ENCODE results near the gene ADAM12. TPM values are rescaled to one million over a fixed set of nuclear protein-coding genes. Genes with fewer than 3 reads are reported as not detected.
A peak's percentile ranks its signal among the peaks of the same experiment; 100 is the strongest.
"Not testable (repeated sequence)": the region's sequence is repeated elsewhere in the genome, so short reads cannot be mapped to it uniquely, and the experiment has no call there.

Gene ADAM12
- total RNA-seq, 1 donor from 2014 or later = 100 TPM

DNA sequence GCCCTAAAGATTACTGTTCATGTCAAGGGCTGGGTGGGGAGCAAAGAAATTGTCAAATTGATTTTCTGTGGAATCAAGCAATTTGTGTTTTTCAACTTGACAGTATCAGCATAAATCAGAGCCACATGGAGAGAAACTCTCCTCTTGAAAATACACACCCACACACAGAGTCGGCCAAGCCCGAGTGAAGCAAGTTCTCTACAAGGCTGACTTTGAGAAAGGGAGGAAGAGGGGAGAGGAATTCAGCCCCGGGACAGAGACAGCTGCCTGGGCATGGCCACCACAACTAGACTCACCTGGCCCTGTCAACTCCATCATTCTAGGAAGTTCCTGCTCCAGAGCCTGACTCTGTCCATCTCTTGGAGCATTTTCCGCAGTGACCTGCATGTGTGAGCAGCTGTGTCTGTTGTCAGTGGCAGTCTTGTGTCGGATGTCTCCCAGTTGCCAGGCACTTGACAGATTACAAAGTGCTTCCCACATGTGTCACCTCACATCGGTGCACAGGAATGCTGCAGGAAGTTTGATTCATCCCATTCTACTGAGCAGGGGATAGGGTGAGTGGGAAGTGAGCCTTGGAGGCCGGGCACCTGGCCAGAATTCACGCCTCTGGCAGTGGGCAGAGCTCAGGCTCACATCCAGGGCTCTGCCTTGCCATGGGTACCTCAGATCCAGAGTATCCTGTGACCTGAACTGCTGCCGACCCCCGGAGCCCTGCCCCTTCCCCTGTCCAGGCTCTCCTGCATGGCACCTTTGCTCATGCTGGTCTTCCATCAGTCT, 37.9 kb downstream of the ADAM12 start:
- FAIRE-seq (peak; percentile 97), DNase-seq (ENCODE audit: low read depth) (peak; percentile 99)
- Histone ChIP-seq H3K4me2 (ENCODE audit: low read length) (peak overlapping the region; percentile 70), H3K27ac (ENCODE audit: low read depth, low read length) (peak overlapping the region; percentile 90), H3K27me3 (ENCODE audit: insufficient read depth, low read length) (no peaks in the 10 kb centered on the region), H3K36me3 (ENCODE audit: insufficient read depth, low read length) (peaks cover 4% of the 10 kb centered on the region), H3K4me3 (ENCODE audit: insufficient read depth, low read depth, low read length) (peak overlapping the region; percentile 6), H3K79me2 (ENCODE audit: insufficient read depth, low read length) (peaks cover 73% of the 10 kb centered on the region), H2AFZ (ENCODE audit: low read depth, low read length) (no peak overlapping the region), H4K20me1 (ENCODE audit: insufficient read depth, low read length) (peaks cover 45% of the 10 kb centered on the region), H3K4me1 (ENCODE audit: insufficient read depth, low read length) (peaks cover 21% of the 10 kb centered on the region), H3K9me3 (ENCODE audit: insufficient read depth, low read depth, low read length) (no peaks in the 10 kb centered on the region), H3K9ac (ENCODE audit: low read length) (peak overlapping the region; percentile 75)
- peaks cover 23% of the 10 kb centered on the region for H3K4me1 Mint-ChIP-seq (ENCODE audit: low read depth, unreplicated experiment)
- peaks cover 12% of the 10 kb centered on the region for H3K9me3 Mint-ChIP-seq (ENCODE audit: unreplicated experiment)
- TF ChIP-seq, protein P1, sequence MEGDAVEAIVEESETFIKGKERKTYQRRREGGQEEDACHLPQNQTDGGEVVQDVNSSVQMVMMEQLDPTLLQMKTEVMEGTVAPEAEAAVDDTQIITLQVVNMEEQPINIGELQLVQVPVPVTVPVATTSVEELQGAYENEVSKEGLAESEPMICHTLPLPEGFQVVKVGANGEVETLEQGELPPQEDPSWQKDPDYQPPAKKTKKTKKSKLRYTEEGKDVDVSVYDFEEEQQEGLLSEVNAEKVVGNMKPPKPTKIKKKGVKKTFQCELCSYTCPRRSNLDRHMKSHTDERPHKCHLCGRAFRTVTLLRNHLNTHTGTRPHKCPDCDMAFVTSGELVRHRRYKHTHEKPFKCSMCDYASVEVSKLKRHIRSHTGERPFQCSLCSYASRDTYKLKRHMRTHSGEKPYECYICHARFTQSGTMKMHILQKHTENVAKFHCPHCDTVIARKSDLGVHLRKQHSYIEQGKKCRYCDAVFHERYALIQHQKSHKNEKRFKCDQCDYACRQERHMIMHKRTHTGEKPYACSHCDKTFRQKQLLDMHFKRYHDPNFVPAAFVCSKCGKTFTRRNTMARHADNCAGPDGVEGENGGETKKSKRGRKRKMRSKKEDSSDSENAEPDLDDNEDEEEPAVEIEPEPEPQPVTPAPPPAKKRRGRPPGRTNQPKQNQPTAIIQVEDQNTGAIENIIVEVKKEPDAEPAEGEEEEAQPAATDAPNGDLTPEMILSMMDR (IDR thresholded peaks at IDR 0.05; ENCODE audit: insufficient read depth, low read depth, low read length) = no peak
- H3K36me3 Mint-ChIP-seq (ENCODE audit: low read depth, unreplicated experiment) = peaks cover 27% of the 10 kb centered on the region
- no peak overlapping the region for H3K27ac Mint-ChIP-seq (ENCODE audit: unreplicated experiment)
- no peak overlapping the region for H3K4me3 Mint-ChIP-seq (ENCODE audit: unreplicated experiment)
- H3K27me3 Mint-ChIP-seq (ENCODE audit: low read depth, unreplicated experiment) = no peaks in the 10 kb centered on the region

DNA sequence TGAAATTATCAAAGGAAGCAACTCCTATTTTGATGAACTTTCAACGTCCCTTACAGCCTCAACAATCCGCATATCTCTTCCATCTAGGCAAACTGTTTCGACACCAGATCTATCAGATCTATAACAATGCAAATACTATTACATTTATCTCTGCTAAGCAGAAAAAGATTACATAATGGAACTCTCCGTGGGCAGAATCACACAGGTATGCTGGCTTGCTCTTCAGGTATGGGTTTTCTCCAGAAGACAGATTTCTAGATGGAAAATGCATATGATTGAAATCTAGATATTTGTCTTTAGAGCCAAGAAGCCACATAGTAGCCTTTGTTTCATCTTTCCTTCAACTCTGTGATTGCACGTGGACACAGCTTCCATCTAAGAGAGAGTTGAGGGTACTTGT, 38.6 kb downstream of the ADAM12 start:
- peak overlapping the region; percentile 90 for H3K27ac ChIP-seq (ENCODE audit: low read depth, low read length)
- no peaks in the 10 kb centered on the region for H3K9me3 ChIP-seq (ENCODE audit: insufficient read depth, low read depth, low read length)
- no peak for TF ChIP-seq EZH2 (IDR thresholded peaks at IDR 0.05; ENCODE audit: insufficient read depth, low read length)
- TF ChIP-seq, protein P1 (IDR thresholded peaks at IDR 0.05; ENCODE audit: insufficient read depth, low read depth, low read length) = no peak
- peak overlapping the region; percentile 70 for H3K4me2 ChIP-seq (ENCODE audit: low read length)
- DNase-seq (ENCODE audit: low read depth) (no peak), FAIRE-seq (no peak)
- H4K20me1 ChIP-seq (ENCODE audit: insufficient read depth, low read length) = peaks cover 44% of the 10 kb centered on the region
- H3K27me3 Mint-ChIP-seq (ENCODE audit: low read depth, unreplicated experiment) = no peaks in the 10 kb centered on the region
- peaks cover 21% of the 10 kb centered on the region for H3K4me1 ChIP-seq (ENCODE audit: insufficient read depth, low read length)
- H3K36me3 ChIP-seq (ENCODE audit: insufficient read depth, low read length) = peaks cover 4% of the 10 kb centered on the region
- no peak overlapping the region for H3K4me3 Mint-ChIP-seq (ENCODE audit: unreplicated experiment)
- peak overlapping the region; percentile 75 for H3K9ac ChIP-seq (ENCODE audit: low read length)
- no peaks in the 10 kb centered on the region for H3K27me3 ChIP-seq (ENCODE audit: insufficient read depth, low read length)
- peak overlapping the region; percentile 27 for H3K27ac Mint-ChIP-seq (ENCODE audit: unreplicated experiment)
- peaks cover 66% of the 10 kb centered on the region for H3K79me2 ChIP-seq (ENCODE audit: insufficient read depth, low read length)
- H3K9me3 Mint-ChIP-seq (ENCODE audit: unreplicated experiment) = peaks cover 12% of the 10 kb centered on the region
- H3K36me3 Mint-ChIP-seq (ENCODE audit: low read depth, unreplicated experiment) = peaks cover 27% of the 10 kb centered on the region
- peaks cover 23% of the 10 kb centered on the region for H3K4me1 Mint-ChIP-seq (ENCODE audit: low read depth, unreplicated experiment)
- no peak overlapping the region for H2AFZ ChIP-seq (ENCODE audit: low read depth, low read length)
- no peak overlapping the region for H3K4me3 ChIP-seq (ENCODE audit: insufficient read depth, low read depth, low read length)

DNA sequence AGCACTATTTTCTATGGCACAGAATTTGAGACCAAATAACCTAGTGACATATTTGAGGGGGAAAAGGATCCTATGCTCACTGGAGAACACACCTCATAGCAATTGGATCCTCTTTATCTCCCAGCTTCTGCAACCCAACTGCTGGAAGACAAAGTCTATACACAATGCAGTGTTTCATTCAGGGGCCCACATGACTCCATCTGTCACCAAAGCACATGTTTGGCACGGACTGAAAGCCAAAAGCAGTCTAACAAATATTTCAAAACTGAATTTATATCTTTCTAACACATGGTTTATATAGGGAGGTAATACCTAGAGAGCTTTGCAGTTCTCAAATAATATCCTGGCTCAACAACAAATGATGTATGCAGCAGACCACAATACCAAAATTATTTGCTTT, 39.2 kb downstream of the ADAM12 start:
- DNase-seq (ENCODE audit: low read depth) (no peak), FAIRE-seq (no peak)
- H2AFZ ChIP-seq (ENCODE audit: low read depth, low read length) = no peak overlapping the region
- H3K4me3 ChIP-seq (ENCODE audit: insufficient read depth, low read depth, low read length) = no peak overlapping the region
- peaks cover 4% of the 10 kb centered on the region for H3K36me3 ChIP-seq (ENCODE audit: insufficient read depth, low read length)
- H3K9me3 Mint-ChIP-seq (ENCODE audit: unreplicated experiment) = peaks cover 14% of the 10 kb centered on the region
- no peaks in the 10 kb centered on the region for H3K27me3 ChIP-seq (ENCODE audit: insufficient read depth, low read length)
- no peak overlapping the region for H3K4me3 Mint-ChIP-seq (ENCODE audit: unreplicated experiment)
- no peaks in the 10 kb centered on the region for H3K27me3 Mint-ChIP-seq (ENCODE audit: low read depth, unreplicated experiment)
- H3K9ac ChIP-seq (ENCODE audit: low read length) = no peak overlapping the region
- peaks cover 60% of the 10 kb centered on the region for H3K79me2 ChIP-seq (ENCODE audit: insufficient read depth, low read length)
- H3K4me2 ChIP-seq (ENCODE audit: low read length) = no peak overlapping the region
- H3K27ac ChIP-seq (ENCODE audit: low read depth, low read length) = peak overlapping the region; percentile 90
- H3K4me1 Mint-ChIP-seq (ENCODE audit: low read depth, unreplicated experiment) = peaks cover 23% of the 10 kb centered on the region
- peaks cover 42% of the 10 kb centered on the region for H4K20me1 ChIP-seq (ENCODE audit: insufficient read depth, low read length)
- H3K4me1 ChIP-seq (ENCODE audit: insufficient read depth, low read length) = peaks cover 21% of the 10 kb centered on the region
- TF ChIP-seq EZH2 (IDR thresholded peaks at IDR 0.05; ENCODE audit: insufficient read depth, low read length) = no peak
- TF ChIP-seq, protein P1 (IDR thresholded peaks at IDR 0.05; ENCODE audit: insufficient read depth, low read depth, low read length) = no peak
- no peaks in the 10 kb centered on the region for H3K9me3 ChIP-seq (ENCODE audit: insufficient read depth, low read depth, low read length)
- peaks cover 29% of the 10 kb centered on the region for H3K36me3 Mint-ChIP-seq (ENCODE audit: low read depth, unreplicated experiment)
- peak overlapping the region; percentile 12 for H3K27ac Mint-ChIP-seq (ENCODE audit: unreplicated experiment)

DNA sequence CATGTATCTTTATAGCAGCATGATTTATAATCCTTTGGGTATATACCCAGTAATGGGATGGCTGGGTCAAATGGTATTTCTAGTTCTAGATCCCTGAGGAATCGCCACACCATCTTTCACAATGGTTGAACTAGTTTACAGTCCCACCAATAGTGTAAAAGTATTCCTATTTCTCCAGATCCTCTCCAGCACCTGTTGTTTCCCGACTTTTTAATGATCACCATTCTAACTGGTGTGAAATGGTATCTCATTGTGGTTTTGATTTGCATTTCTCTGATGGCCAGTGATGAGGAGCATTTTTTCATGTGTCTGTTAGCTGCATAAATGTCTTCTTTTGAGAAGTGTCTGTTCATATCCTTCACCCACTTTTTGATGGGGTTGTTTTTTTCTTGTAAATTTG, 44.8 kb downstream of the ADAM12 start:
- H3K79me2 ChIP-seq (ENCODE audit: insufficient read depth, low read length) = peaks cover 48% of the 10 kb centered on the region
- H3K27ac ChIP-seq (ENCODE audit: low read depth, low read length); H3K4me3 ChIP-seq (ENCODE audit: insufficient read depth, low read depth, low read length); H3K27ac Mint-ChIP-seq (ENCODE audit: unreplicated experiment); H2AFZ ChIP-seq (ENCODE audit: low read depth, low read length); H3K4me3 Mint-ChIP-seq (ENCODE audit: unreplicated experiment); H3K4me1 ChIP-seq (ENCODE audit: insufficient read depth, low read length); H3K36me3 ChIP-seq (ENCODE audit: insufficient read depth, low read length); H3K4me2 ChIP-seq (ENCODE audit: low read length); FAIRE-seq; H3K9me3 ChIP-seq (ENCODE audit: insufficient read depth, low read depth, low read length); H3K4me1 Mint-ChIP-seq (ENCODE audit: low read depth, unreplicated experiment); DNase-seq (ENCODE audit: low read depth); H3K27me3 Mint-ChIP-seq (ENCODE audit: low read depth, unreplicated experiment); H3K9ac ChIP-seq (ENCODE audit: low read length); H3K27me3 ChIP-seq (ENCODE audit: insufficient read depth, low read length): not testable (repeated sequence)
- Mint-ChIP-seq H3K36me3 (ENCODE audit: low read depth, unreplicated experiment) (peaks cover 28% of the 10 kb centered on the region), H3K9me3 (ENCODE audit: unreplicated experiment) (peaks cover 11% of the 10 kb centered on the region)
- H4K20me1 ChIP-seq (ENCODE audit: insufficient read depth, low read length) = peaks cover 40% of the 10 kb centered on the region

All from astrocyte (in vitro differentiated cells and primary cell).